ENCODE results near the gene HIPK4. TPM values are rescaled to one million over a fixed set of nuclear protein-coding genes. Genes with fewer than 3 reads are reported as not detected.

HIPK4 gene
- total RNA-seq, 1 experiment from 2014 or later, result 0.74 TPM

- Histone ChIP-seq H3K9me2 (ENCODE audit: insufficient read depth) (no peaks in the 10 kb centered on the region), H3K4me3 (replicated peaks in 1 of 2; ENCODE audit: low read depth in 1 of 2, low read length in 2 of 2) (no peak overlapping the region), H3K27ac (ENCODE audit: low read depth, low read length) (no peak overlapping the region), H3K9me3 (ENCODE audit: control insufficient read depth in 1 of 2, insufficient read depth in 1 of 2, low read depth in 1 of 2, low read length in 2 of 2) (no peaks in the 10 kb centered on the region), H4K20me1 (ENCODE audit: insufficient read depth) (no peaks in the 10 kb centered on the region), H2AFZ (ENCODE audit: low read depth, low read length, poor library complexity, severe bottlenecking) (no peak overlapping the region), H3K4me2 (ENCODE audit: low read length) (no peak overlapping the region), H3K9ac (ENCODE audit: low read length) (no peak overlapping the region), H3K36me3 (ENCODE audit: control insufficient read depth in 1 of 2, insufficient read depth in 2 of 2, low read length in 2 of 2) (no peaks in the 10 kb centered on the region), H3K79me2 (ENCODE audit: insufficient read depth, low read length) (no peaks in the 10 kb centered on the region), H3K27me3 (ENCODE audit: insufficient read depth, low read length) (no peaks in the 10 kb centered on the region), H3K4me1 (ENCODE audit: control insufficient read depth in 1 of 2, insufficient read depth in 2 of 2, low read length in 2 of 2) (peaks cover 2% of the 10 kb centered on the region in 2 experiments)
- BruUV-seq (replicated peaks), result no TSS peak
- ChIA-PET CTCF (no interaction called here), RAD21 (ENCODE audit: low non-redundant PET in 1 of 2, low total read pairs in 2 of 2, uncharacterized antibody in 2 of 2, unreplicated experiment in 2 of 2) (no interaction called here), POLR2A (no interaction called here)
- ATAC-seq (no peak), DNase-seq (ENCODE audit: low read depth, low spot score) (no peak)
- intact Hi-C loops (cut with micrococcal nuclease), result no loop called here
- no peak for TF ChIP-seq ELF1 (IDR thresholded peaks at IDR 0.05; ENCODE audit: borderline replicate concordance, low read depth)
Observed at GRCh38 chr19:40387155-40387554, 2.8 kb downstream of the HIPK4 start.

- no peak for ATAC-seq
- RAD21 ChIA-PET (ENCODE audit: low non-redundant PET in 1 of 2, low total read pairs in 2 of 2, uncharacterized antibody in 2 of 2, unreplicated experiment in 2 of 2), result no interaction called here
Observed at GRCh38 chr19:40383668-40384248, 6.2 kb downstream of the HIPK4 start.

More at GRCh38 chr19:40383668-40384248, 6.2 kb downstream of the HIPK4 start:
- ChIA-PET CTCF (interaction anchor here (1.2 kb wide), 1 partner anchor 37 kb away, joined by 4 read pairs; no protein-coding TSS in a partner anchor), POLR2A (no interaction called here)
- no peaks in the 10 kb centered on the region for H3K27me3 ChIP-seq (ENCODE audit: insufficient read depth, low read length)
- no peaks in the 10 kb centered on the region for H3K9me2 ChIP-seq (ENCODE audit: insufficient read depth)
- intact Hi-C loops (cut with micrococcal nuclease), result no loop called here
- H3K4me3 ChIP-seq (replicated peaks in 1 of 2; ENCODE audit: low read depth in 1 of 2, low read length in 2 of 2), result no peak overlapping the region
- no peak overlapping the region for H3K9ac ChIP-seq (ENCODE audit: low read length)
- H3K4me2 ChIP-seq (ENCODE audit: low read length), result no peak overlapping the region
- no peaks in the 10 kb centered on the region for H3K9me3 ChIP-seq (ENCODE audit: control insufficient read depth in 1 of 2, insufficient read depth in 1 of 2, low read depth in 1 of 2, low read length in 2 of 2)
- no peaks in the 10 kb centered on the region for H3K79me2 ChIP-seq (ENCODE audit: insufficient read depth, low read length)
- TF ChIP-seq SP1 (IDR thresholded peaks at IDR 0.05; ENCODE audit: low read depth) (no peak), ELF1 (IDR thresholded peaks at IDR 0.05; ENCODE audit: borderline replicate concordance, low read depth) (no peak), ZFX (IDR thresholded peaks at IDR 0.05) (no peak), YY1 (IDR thresholded peaks at IDR 0.05; ENCODE audit: extremely low read depth, insufficient replicate concordance, low read depth, low read length) (no peak), FOSL1 (IDR thresholded peaks at IDR 0.05; ENCODE audit: low read depth) (no peak)
- no peaks in the 10 kb centered on the region for H3K36me3 ChIP-seq (ENCODE audit: control insufficient read depth in 1 of 2, insufficient read depth in 2 of 2, low read length in 2 of 2)
- H3K4me1 ChIP-seq (ENCODE audit: control insufficient read depth in 1 of 2, insufficient read depth in 2 of 2, low read length in 2 of 2), result no peaks in the 10 kb centered on the region
- no peak overlapping the region for H2AFZ ChIP-seq (ENCODE audit: low read depth, low read length, poor library complexity, severe bottlenecking)
- no peak for DNase-seq (ENCODE audit: low read depth, low spot score)
- no peak overlapping the region for H3K27ac ChIP-seq (ENCODE audit: low read depth, low read length)
- no peaks in the 10 kb centered on the region for H4K20me1 ChIP-seq (ENCODE audit: insufficient read depth)
- no TSS peak for BruUV-seq (replicated peaks)

Data from HCT116 (cell line).